ENCODE measurements around the gene COMT.
"Not testable (repeated sequence)": the region's sequence is repeated elsewhere in the genome, so short reads cannot be mapped to it uniquely, and the experiment has no call there.

Gene COMT

GRCh38 chr22:19929586-19930550 is 11.7 kb upstream of the COMT start:
- no peak for DNase-seq

DNA sequence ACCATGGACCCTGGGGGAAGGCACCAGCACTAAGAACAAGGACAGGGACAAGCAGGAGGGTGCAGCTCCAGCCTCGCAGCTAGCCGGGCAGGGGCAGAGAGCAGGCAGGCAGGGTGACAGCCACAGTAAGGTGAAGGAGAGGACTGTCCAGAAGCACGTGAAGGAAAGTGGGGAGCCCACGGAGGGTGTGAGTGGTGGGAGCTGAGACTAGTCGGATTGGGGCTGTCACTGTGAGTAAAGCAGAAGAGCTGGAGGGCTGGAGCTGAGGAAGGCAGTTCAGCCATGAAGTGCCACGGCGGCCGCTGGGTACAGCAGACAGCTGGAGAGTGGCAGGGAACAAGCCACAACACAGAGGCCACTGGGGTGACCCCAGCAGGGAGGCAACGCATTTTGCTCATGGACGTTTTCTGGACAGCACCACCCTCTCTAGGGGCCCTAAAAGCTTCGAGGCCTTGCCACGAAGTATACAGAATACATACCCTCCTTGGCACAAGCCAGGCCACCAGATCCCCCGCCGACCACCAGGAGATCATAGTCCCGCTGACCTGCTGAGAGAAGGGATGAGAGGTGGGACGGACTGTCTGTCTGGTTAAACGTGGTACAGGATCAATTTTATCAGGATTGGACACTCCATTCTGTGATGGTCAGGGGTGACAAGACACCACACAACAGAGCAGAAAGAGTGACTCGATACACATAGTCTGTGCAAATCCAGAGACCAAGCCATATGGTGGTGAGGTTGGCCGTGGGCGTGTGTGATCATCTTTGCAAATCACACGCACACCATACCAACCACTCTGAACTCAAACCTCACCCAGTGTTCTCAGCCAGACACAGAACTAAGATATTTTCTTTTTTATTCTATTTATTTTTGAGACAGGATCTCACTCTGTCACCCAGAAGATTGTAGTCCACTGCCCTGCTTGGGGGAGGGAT is 10.8 kb upstream of the COMT start:
- no peak for DNase-seq

- DNase-seq = no peak
These were observed 10.1 kb upstream of the COMT start for GRCh38 chr22:19931514-19931913.

DNA sequence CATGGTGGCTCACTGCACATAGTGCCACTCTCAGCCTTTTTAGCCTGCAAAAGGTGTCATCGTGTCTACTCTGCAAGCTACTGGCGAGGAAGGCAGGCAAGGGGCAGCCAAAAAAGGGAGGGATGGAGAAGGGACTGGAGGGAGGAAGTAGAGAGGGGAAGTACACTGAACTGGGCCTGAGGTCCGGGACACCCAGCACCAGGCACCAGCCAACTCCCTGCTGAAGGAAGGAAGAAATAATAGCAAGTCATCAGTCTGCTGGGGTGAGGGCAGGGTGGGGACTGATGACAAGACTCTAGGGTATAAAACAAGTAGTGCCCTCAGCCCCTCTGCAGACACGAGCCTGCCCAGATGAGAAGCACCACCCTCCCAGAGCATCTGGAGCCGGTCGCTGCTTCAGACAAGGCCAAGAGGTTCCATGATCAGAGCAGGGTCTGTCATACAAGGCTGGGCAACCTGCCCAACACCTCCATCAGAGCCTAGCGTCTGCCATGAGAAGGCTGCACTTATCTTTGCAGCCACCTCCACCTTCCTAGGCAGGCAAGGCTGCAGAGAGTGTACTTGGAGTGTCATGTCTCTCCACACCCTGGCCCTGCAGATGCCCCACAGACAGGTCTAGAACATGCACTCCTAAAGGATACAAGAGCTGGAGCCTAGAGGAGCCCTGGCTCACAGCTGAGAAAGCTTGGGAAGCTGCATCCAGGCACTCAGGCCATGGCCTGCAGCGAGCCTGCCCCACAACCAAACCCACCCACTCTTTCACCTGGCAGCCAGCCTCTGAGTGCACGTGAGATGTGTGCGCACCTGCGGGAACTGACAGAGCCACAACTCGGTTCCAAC is 9.0 kb upstream of the COMT start:
- no peak for DNase-seq

- no peak for DNase-seq
These were observed 8.0 kb upstream of the COMT start for GRCh38 chr22:19933341-19934241.

- not testable (repeated sequence) for DNase-seq
These were observed 6.4 kb upstream of the COMT start for GRCh38 chr22:19935123-19935718.

- DNase-seq = no peak
These were observed 5.1 kb upstream of the COMT start for GRCh38 chr22:19936513-19936912.

DNA sequence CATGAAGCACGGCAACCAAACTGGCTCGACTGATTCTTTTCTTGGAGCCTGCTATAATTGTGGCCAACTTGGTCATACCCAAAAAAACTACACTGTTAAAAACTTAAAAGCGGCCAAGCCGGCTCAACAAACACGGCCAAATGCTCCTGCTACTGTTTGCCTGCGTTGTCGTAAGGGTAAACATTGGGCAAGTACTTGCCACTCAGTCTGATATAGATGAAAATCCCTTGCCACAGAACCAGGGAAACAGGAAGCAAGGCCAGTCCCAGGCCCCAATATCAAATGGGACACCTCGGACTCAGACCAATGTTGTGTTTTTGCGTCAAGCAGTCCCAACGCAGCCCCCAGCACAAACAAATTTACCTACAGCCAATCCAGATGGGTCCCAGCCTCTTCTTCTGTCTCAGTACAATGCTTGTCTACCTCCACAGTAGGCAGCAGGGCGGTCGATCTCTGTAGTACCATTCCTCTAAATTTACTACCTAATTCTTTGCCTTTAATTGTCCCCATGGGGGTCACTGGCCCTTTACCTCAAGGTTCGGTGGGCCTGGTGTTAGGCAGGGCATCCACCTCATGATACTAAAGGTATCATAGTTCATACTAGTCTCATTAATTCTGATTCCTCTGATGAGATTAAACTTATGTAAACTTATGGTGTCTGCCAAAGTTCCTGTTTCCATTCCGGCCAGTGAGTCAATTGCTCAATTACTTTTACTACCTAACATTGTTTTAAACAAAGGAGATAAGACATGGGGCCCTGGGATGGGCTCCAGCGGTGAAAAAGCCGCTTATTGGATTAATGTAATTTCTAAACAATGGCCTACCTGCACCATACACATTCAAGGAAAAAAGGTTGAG is 3.7 kb upstream of the COMT start:
- no peak for DNase-seq

- DNase-seq = no peak
These were observed 822 bp upstream of the COMT start for GRCh38 chr22:19940536-19941364.

DNA sequence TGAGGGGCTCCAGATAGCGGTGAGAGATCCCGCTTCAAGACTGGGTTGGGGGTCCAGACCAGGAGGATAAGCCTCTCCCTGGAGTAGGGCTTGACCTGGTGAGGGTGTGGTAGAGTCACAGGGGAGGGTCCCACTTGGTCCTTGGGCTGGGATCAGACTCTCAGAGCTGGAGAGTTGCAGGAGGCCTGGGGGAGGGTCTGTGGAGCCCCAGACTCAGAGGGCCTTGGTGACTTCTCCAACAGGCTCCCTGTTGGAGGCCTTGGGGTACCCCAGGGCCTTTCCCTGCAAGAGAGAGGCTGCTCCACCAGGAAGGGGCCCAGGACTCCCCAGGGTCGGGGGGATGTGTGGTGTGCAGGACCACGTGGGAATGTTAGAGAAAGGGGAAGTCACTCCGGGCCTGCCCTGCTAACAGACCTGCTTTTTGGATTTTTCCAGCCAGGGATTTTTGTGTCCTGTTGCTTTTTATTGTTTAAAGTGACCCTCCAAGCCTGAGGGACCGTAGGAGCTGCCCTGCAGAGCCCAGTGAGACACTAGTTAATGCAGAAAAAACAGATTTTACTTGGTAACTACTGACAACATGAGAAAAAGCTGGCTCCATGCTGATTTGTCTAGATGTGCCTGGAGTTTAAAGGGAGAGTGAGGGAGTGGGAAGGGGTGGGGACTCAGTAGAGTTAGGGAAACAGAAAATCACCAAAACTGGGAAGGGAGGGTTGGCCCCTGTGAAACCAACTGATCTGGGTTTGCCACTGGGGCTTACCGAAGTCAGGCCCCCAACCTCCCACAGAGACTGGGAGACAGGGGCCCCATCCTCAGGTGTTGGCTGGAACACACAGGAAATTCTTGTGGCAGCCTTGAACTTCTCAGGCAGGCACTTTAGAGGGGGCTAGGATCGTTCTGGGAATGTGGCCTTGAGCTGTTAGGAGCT is 847 bp downstream of the COMT start:
- peak; percentile 65 for DNase-seq

DNA sequence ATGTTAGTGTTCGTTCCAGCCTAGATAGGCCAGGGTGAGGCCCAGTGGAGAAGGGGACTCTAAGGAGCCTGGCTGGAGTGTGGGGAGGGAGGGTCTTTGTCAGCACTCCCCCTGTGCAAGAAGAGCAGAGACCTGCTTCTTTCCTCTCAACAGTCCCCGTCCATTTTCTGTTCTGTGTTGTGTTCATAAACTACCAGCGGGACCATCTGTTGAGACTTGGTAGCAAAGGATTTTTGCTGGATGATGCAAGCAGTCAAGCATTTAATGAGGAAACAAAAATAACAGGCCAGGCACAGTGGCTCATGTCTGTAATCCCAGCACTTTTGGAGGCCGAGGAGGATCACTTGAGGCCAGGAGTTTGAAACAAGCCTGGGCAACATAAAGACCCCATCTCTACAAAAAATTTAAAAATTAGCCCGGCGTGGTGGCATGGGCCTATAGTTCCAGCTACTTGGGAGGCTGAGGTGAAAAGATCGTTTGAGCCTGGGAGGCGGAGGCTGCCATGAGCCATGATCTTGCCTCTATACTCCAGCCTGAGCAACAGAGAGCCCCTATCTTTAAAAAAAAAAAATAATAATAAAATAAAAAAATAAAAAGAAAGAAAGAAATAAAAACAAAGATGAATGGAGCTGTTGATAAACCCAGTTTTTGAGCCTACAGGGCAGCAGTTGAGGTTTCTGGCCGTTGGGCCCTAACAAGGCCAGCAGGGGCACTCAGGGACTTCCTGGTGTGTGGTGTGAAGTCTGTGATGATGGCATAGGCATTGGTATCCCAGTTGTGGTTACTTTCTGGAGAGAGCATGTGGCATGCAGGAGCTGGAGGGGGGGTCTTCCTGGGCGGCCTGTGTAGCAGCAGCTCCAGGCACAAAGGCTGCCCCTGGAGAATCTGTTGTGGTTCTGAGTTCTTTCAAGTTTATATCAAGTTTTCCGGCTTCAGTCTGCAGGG is 1.8 kb downstream of the COMT start:
- DNase-seq = no peak

- DNase-seq = no peak
These were observed 6.6 kb downstream of the COMT start for GRCh38 chr22:19948057-19948760.

GRCh38 chr22:19951346-19951745 is 9.8 kb downstream of the COMT start:
- no peak for DNase-seq

DNA sequence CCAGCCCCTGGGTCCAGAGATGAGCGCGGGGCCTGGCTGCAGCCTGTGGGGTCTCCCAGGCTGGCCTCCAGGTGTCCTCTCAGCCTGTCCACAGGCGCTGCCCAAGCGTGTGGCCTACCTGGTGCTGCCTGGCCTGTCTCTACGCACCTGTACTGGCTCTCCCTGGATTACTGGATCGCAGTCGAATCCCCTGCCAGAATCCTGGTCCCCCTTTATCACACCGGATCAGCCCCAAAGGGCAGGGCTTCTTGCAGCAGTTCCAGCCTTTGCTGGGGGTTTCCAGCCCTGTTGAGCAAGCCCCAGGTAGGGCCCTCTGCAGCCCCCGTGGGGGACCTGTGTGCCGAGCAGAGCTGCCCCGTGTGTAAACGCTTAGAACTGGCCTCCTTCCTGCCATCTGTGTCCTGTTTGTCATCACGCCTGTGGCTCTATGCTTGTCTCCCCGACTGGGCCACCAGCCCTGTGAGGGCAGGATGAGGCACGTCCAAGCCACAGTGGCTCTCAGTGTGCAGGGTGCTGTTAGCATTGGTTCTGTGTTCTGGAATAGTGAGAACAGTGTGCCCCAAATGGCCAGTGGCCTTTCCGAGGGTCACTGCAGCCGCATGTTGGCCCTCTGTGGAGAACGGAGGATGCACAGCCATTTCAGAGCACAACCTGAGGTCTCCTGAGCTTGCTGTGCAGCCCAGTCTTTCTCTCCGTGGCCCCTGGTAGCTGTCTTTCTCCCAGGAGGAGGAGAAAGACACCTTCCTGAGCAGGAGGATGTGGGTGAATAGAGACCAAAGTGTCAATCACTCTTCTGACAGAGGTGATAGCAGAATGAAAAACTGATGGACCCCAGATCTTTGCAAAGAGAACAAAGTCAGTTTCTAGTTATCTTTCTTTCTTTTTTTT is 13.9 kb downstream of the COMT start:
- peak; percentile 17 for DNase-seq

- peak; percentile 7 for DNase-seq
These were observed 15.9 kb downstream of the COMT start for GRCh38 chr22:19957445-19957844.
